Mesodermal cell (in vitro differentiated cells): Measurements from ENCODE around the gene HMCN1.

Experiments used
- H3K27ac ChIP-seq: 2 replicates; pipeline ENCODE4 v1.7.0; 2013; ENCODE audit warnings: mild to moderate bottlenecking, low read depth, low read length, moderate library complexity; ENCODE audit not compliant: severe bottlenecking
- H3K36me3 ChIP-seq: 2 replicates; pipeline ENCODE4 v1.7.1; 2013; ENCODE audit warnings: mild to moderate bottlenecking, low read length, moderate library complexity; ENCODE audit not compliant: control insufficient read depth, insufficient read depth
- H3K4me1 ChIP-seq: one replicate; pipeline ENCODE4 v1.7.1; 2013; ENCODE audit warnings: mild to moderate bottlenecking, low read length; ENCODE audit not compliant: insufficient read depth, control insufficient read depth, poor library complexity, severe bottlenecking
- H3K4me3 ChIP-seq: 2 replicates; pipeline ENCODE4 v1.7.0; 2013; ENCODE audit warnings: low read length, control low read depth, mild to moderate bottlenecking; ENCODE audit not compliant: insufficient read depth, poor library complexity, severe bottlenecking; ENCODE audit errors: extremely low read depth
- H3K9me3 ChIP-seq: 2 replicates; pipeline ENCODE4 v1.7.1; 2013; ENCODE audit warnings: mild to moderate bottlenecking, low read length, moderate library complexity; ENCODE audit not compliant: control insufficient read depth
- WGBS, 2 experiments: methylation state at CpG; one replicate each; pipeline ENCODE4 v1.1.5; 2013; ENCODE audit warnings: missing lambda C conversion rate in 2 of 2; ENCODE audit not compliant: insufficient coverage in 2 of 2; 5-methylcytosine and 5-hydroxymethylcytosine counted together

The HMCN1 gene

GRCh38 chr1:186079084-186079684 is 345.0 kb downstream of the HMCN1 start:
- no peaks in the 10 kb centered on the region for H3K36me3 ChIP-seq
- peaks cover 4% of the 10 kb centered on the region for H3K4me1 ChIP-seq
- H3K4me3 ChIP-seq: no peak overlapping the region
- H3K9me3 ChIP-seq: no peaks in the 10 kb centered on the region
- H3K27ac ChIP-seq: no peak overlapping the region
- WGBS, 2 experiments: 88 to 93% methylated on average over 5 to 7 of the region's 7 CpGs

GRCh38 chr1:186082235-186082937 is 348.2 kb downstream of the HMCN1 start:
- Histone ChIP-seq H3K27ac (no peak overlapping the region), H3K9me3 (no peaks in the 10 kb centered on the region), H3K4me3 (no peak overlapping the region), H3K36me3 (no peaks in the 10 kb centered on the region), H3K4me1 (peaks cover 4% of the 10 kb centered on the region)
- WGBS, 2 experiments: 54 to 87% methylated on average over 2 to 3 of the region's 6 CpGs

DNA sequence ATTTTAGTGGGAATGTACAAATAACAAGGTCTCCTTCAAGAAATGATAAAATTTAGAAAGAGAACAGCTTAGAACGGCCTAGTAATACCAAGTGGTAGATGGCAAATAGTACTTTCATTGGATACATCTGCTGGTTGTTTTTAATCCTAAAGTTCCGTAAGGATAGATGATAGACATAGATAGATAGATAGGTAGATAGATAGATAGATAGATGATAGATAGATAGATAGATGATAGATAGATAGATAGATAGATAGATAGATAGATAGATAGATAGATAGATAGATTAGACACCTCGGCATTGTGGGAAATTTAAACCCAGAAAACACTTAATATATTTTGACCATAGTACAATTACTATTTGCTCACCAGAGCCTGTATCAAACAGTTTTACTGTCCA is 352.4 kb downstream of the HMCN1 start:
- Histone ChIP-seq H3K36me3 (no peaks in the 10 kb centered on the region), H3K27ac (no peak overlapping the region), H3K9me3 (no peaks in the 10 kb centered on the region), H3K4me3 (no peak overlapping the region), H3K4me1 (peaks cover 4% of the 10 kb centered on the region)
- 83 to 92% methylated on average over 1 to 2 of the region's 3 CpGs for WGBS, 2 experiments

DNA sequence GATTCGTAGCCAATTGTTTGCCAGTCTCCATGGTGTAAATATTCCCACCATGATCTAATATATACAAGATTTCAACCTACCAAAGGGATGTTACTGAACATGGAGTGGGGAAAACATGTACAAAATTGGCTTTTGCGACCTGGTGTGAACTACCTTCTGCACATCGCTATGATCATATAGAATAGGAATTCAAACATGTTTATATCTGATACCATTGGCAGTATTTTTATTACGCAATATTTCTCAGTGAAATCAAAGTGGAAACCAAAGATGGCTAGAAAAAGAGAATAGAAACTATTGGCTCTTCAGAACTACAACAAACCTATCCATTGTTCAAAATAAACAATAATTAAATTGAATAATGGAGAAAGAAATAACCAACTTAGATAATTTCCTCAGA is 355.7 kb downstream of the HMCN1 start:
- Histone ChIP-seq H3K9me3 (no peaks in the 10 kb centered on the region), H3K4me3 (no peak overlapping the region), H3K4me1 (peaks cover 13% of the 10 kb centered on the region), H3K36me3 (no peaks in the 10 kb centered on the region), H3K27ac (no peak overlapping the region)
- no CpG with 5 or more reads among the region's 4 CpGs for WGBS, 2 experiments

GRCh38 chr1:186091222-186091720 is 357.1 kb downstream of the HMCN1 start:
- Histone ChIP-seq H3K27ac (no peak overlapping the region), H3K4me3 (no peak overlapping the region), H3K36me3 (no peaks in the 10 kb centered on the region), H3K9me3 (no peaks in the 10 kb centered on the region), H3K4me1 (peaks cover 13% of the 10 kb centered on the region)

DNA sequence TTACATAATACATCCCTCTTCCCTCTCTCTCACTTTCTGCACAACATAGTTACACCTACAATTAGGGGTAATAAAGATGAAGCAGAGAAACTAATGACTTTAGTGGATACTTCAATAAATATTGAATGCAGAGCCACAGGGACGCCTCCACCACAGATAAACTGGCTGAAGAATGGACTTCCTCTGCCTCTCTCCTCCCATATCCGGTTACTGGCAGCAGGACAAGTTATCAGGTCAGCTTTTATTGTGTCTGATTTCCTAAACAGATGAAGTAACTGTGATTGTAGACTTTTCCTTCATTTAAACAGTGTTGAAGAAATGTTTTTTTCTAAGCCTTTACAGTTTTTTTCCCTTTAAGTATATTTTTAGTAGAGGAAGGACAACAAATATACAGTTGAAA is 359.2 kb downstream of the HMCN1 start:
- no peaks in the 10 kb centered on the region for H3K36me3 ChIP-seq
- no peaks in the 10 kb centered on the region for H3K9me3 ChIP-seq
- H3K4me3 ChIP-seq: no peak overlapping the region
- peaks cover 13% of the 10 kb centered on the region for H3K4me1 ChIP-seq
- WGBS, 2 experiments: no CpG with 5 or more reads among the region's 2 CpGs
- H3K27ac ChIP-seq: no peak overlapping the region

- Histone ChIP-seq H3K36me3 (no peaks in the 10 kb centered on the region), H3K4me1 (peaks cover 13% of the 10 kb centered on the region), H3K27ac (no peak overlapping the region), H3K4me3 (no peak overlapping the region), H3K9me3 (no peaks in the 10 kb centered on the region)
- WGBS, 2 experiments: no CpG with 5 or more reads among the region's 2 CpGs
Measured at GRCh38 chr1:186094172-186094571, 360.0 kb downstream of the HMCN1 start.

DNA sequence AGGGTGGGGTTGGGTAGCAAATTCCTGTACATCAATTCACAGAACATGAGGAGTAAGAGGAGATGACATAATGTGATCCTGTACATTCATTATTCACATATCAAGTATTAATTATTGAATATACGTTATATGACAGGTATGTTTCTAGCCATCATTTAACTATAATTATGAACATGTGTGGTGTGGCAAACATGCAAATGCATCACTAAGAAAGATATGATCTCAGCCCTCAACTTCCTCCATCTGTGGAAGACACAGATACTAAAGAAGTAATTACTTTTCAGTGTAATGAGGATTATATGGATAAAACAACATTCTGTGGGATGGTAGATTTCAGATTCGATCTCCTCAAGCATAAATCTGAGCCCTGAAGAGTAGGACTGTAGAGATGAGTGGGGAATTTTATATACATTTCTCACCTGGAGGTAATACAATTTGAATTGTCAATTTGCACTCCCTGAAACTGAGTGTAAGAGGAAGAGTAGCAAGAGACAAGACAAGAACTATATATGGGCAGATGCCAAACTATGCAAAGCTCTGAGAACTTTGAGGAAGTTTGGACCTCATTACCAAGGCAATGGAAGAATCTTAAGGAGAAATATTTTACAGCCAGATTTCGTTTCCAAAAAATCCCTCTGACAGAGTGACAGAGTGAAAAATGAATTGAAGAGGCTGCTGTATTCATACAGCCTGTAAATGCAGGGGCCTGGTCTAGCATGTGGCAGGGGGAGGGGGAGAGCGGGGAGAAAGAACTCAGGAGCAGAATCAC is 365.3 kb downstream of the HMCN1 start:
- Histone ChIP-seq H3K9me3 (no peaks in the 10 kb centered on the region), H3K4me3 (no peak overlapping the region)
- 87 to 100% methylated on average over 2 of the region's 4 CpGs for WGBS, 2 experiments

GRCh38 chr1:186102107-186102506 is 367.9 kb downstream of the HMCN1 start:
- no CpG with 5 or more reads among the region's 1 CpG for WGBS, 2 experiments
- H3K4me3 ChIP-seq: no peak overlapping the region
- H3K36me3 ChIP-seq: no peaks in the 10 kb centered on the region
- no peaks in the 10 kb centered on the region for H3K9me3 ChIP-seq
- H3K4me1 ChIP-seq: no peaks in the 10 kb centered on the region
- no peak overlapping the region for H3K27ac ChIP-seq

More for the DNA sequence above, 365.3 kb downstream of the HMCN1 start:
- Histone ChIP-seq H3K4me1 (no peaks in the 10 kb centered on the region), H3K27ac (no peak overlapping the region), H3K36me3 (no peaks in the 10 kb centered on the region)

DNA sequence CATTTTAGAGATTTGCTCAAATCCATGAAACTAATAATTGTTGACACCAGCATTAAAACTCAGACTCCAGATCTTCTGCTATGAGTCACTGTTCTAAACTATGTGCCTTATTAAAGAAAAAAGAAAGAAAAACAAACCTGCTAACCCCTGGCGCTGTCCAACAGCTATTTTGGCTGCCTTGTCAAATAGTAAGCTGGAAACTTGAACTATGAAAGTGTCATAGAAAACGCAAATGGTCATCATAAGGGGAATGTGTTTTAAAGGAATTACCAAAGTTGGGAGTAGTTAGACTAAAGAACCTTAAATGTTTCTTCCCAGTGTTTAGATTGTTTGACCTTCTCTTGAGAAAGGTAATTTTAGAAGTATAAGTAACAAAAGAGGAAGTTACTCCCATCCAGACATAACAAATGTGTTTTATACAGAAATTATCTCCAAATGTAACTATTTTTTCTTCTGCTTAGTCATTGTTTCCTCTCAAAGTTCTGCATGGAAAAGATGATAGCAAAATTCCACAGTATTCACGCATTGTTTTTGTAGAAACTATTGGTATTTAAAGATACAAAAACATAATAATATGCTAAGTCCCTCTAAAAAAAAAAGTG is 368.5 kb downstream of the HMCN1 start:
- Histone ChIP-seq H3K9me3 (no peaks in the 10 kb centered on the region), H3K36me3 (no peaks in the 10 kb centered on the region), H3K4me1 (no peaks in the 10 kb centered on the region), H3K4me3 (no peak overlapping the region), H3K27ac (no peak overlapping the region)
- 100% methylated on average over 1 to 2 of the region's 3 CpGs for WGBS, 2 experiments
